Thyroid gland (tissue), 4 donors: ENCODE measurements around the gene AGR3. TPM values are rescaled to one million over a fixed set of nuclear protein-coding genes. Genes with fewer than 3 reads are reported as not detected.

Source experiments
- DNase-seq, 2 donors: peaks; one replicate each; pipeline ENCODE4 v3.0.0-alpha.2; 2019
- H3K27ac ChIP-seq, 3 donors: fragments of 200-600 bp; sonication (generic); 1 replicate in 2 of 3; 2 replicates in 1 of 3; pipeline ENCODE4 v1.5.1; 2016 to 2019; ENCODE audit warnings: mild to moderate bottlenecking in 1 of 3, moderate library complexity in 1 of 3
- H3K27me3 ChIP-seq: fragments of 200-600 bp; sonication (generic); one replicate; pipeline ENCODE4 v1.5.1; 2019
- H3K36me3 ChIP-seq, 2 donors: fragments of 200-600 bp; sonication (generic); one replicate each; pipeline ENCODE4 v1.5.1; 2016 to 2019
- H3K4me1 ChIP-seq, 2 donors: fragments of 200-600 bp; sonication (generic); one replicate each; pipeline ENCODE4 v1.5.1; 2017 to 2019
- H3K4me3 ChIP-seq, 3 donors: fragments of 200-600 bp; sonication (generic); replicated peaks in 1 of 3; 1 replicate in 2 of 3; 2 replicates in 1 of 3; pipeline ENCODE4 v1.5.1; 2016; ENCODE audit warnings: mild to moderate bottlenecking in 1 of 3
- H3K9me3 ChIP-seq: fragments of 200-600 bp; sonication (generic); one replicate; pipeline ENCODE4 v1.5.1; 2017
- CTCF ChIP-seq, 6 experiments: fragments of 200-600 bp in 3 of 6; fragments of 450-650 bp in 3 of 6; sonication (generic) in 3 of 6; IDR thresholded peaks; one replicate each; pipeline ENCODE4 v1.5.1; 2016 to 2019; ENCODE audit warnings: antibody characterized with exemption in 6 of 6, mild to moderate bottlenecking in 2 of 6, inconsistent platforms in 1 of 6, moderate library complexity in 1 of 6
- POLR2A ChIP-seq, 2 donors: fragments of 450-650 bp; IDR thresholded peaks; one replicate each; pipeline ENCODE4 v1.6.1; 2017; ENCODE audit warnings: antibody characterized with exemption in 2 of 2, mild to moderate bottlenecking in 2 of 2, moderate library complexity in 1 of 2
- WGBS, 2 donors: methylation state at CpG; one replicate each; pipeline ENCODE4 v1.1.5; 2017; 5-methylcytosine and 5-hydroxymethylcytosine counted together
- intact Hi-C: fragments of 100-400 bp; cut with DNase I; formaldehyde crosslinking; loops from one replicate; pipeline ENCODE4 v1.15.1; 2023
- total RNA-seq, 4 donors: library from RNA; depleted of rRNA; stranded (reverse); fragments of >200 nt; gene quantifications; one replicate each; pipeline ENCODE4 v1.2.3, GENCODE V29; 2016

The AGR3 gene
- total RNA-seq, 4 donors from 2014 or later, result 1.9 to 7.5 TPM; not detected in 2

GRCh38 chr7:16925609-16926008 is 43.8 kb upstream of the AGR3 start:
- Histone ChIP-seq H3K27ac (no peak overlapping the region), H3K9me3 (no peaks in the 10 kb centered on the region), H3K36me3 (no peaks in the 10 kb centered on the region), H3K27me3 (no peaks in the 10 kb centered on the region), H3K4me3 (no peak overlapping the region), H3K4me1 (peaks cover 6 to 25% of the 10 kb centered on the region in 2 donors)
- TF ChIP-seq POLR2A (IDR thresholded peaks at IDR 0.05) (no peak), CTCF (IDR thresholded peaks at IDR 0.05) (no peak)
- no peak for DNase-seq
- WGBS, 2 donors, result 79 to 83% methylated on average over 3 of the region's 3 CpGs
- intact Hi-C loops, result loop anchor here (10.0 kb wide), 2 partner anchors 59 to 379 kb away; no protein-coding TSS in a partner anchor

- intact Hi-C loops, result loop anchor here (10.0 kb wide), 2 partner anchors 62 to 382 kb away; no protein-coding TSS in a partner anchor
Observed at GRCh38 chr7:16923019-16923418, 41.2 kb upstream of the AGR3 start.

GRCh38 chr7:16921644-16922257 is 40.0 kb upstream of the AGR3 start:
- intact Hi-C loops, result loop anchor here (10.0 kb wide), 2 partner anchors 63 to 383 kb away; no protein-coding TSS in a partner anchor
- Histone ChIP-seq H3K27me3 (no peaks in the 10 kb centered on the region), H3K4me1 (peaks cover 6 to 19% of the 10 kb centered on the region in 2 donors), H3K36me3 (no peaks in the 10 kb centered on the region), H3K4me3 (no peak overlapping the region), H3K9me3 (no peaks in the 10 kb centered on the region), H3K27ac (peak overlapping the region in 1 of 3 donors; percentile 34)
- no peak for DNase-seq
- WGBS, 2 donors, result 48 to 56% methylated on average over 3 of the region's 3 CpGs
- TF ChIP-seq POLR2A (IDR thresholded peaks at IDR 0.05) (no peak), CTCF (IDR thresholded peaks at IDR 0.05) (no peak)

More at GRCh38 chr7:16923019-16923418, 41.2 kb upstream of the AGR3 start:
- no peaks in the 10 kb centered on the region for H3K27me3 ChIP-seq
- peaks cover 6 to 25% of the 10 kb centered on the region in 2 donors for H3K4me1 ChIP-seq
- TF ChIP-seq POLR2A (IDR thresholded peaks at IDR 0.05), result no peak
- no peak for TF ChIP-seq CTCF (IDR thresholded peaks at IDR 0.05)
- H3K9me3 ChIP-seq, result no peaks in the 10 kb centered on the region
- no peak overlapping the region for H3K4me3 ChIP-seq
- H3K36me3 ChIP-seq, result no peaks in the 10 kb centered on the region
- H3K27ac ChIP-seq, result no peak overlapping the region
- DNase-seq, result no peak
- WGBS, 2 donors, result 69 to 84% methylated on average over 2 of the region's 2 CpGs

GRCh38 chr7:16921151-16921550 is 39.4 kb upstream of the AGR3 start:
- DNase-seq, result no peak
- H3K27me3 ChIP-seq, result no peaks in the 10 kb centered on the region
- 86 to 90% methylated on average over 4 of the region's 4 CpGs for WGBS, 2 donors
- no peak overlapping the region for H3K4me3 ChIP-seq
- no peak overlapping the region for H3K27ac ChIP-seq
- intact Hi-C loops, result loop anchor here (10.0 kb wide), 2 partner anchors 64 to 384 kb away; no protein-coding TSS in a partner anchor
- H3K36me3 ChIP-seq, result no peaks in the 10 kb centered on the region
- peaks cover 6 to 14% of the 10 kb centered on the region in 2 donors for H3K4me1 ChIP-seq
- no peak for TF ChIP-seq CTCF (IDR thresholded peaks at IDR 0.05)
- no peak for TF ChIP-seq POLR2A (IDR thresholded peaks at IDR 0.05)
- H3K9me3 ChIP-seq, result no peaks in the 10 kb centered on the region

- peaks cover 6 to 11% of the 10 kb centered on the region in 2 donors for H3K4me1 ChIP-seq
- H3K4me3 ChIP-seq, result no peak overlapping the region
- H3K9me3 ChIP-seq, result no peaks in the 10 kb centered on the region
- no peaks in the 10 kb centered on the region for H3K36me3 ChIP-seq
- H3K27ac ChIP-seq, result no peak overlapping the region
- DNase-seq, result no peak
- no peak for TF ChIP-seq CTCF (IDR thresholded peaks at IDR 0.05)
- TF ChIP-seq POLR2A (IDR thresholded peaks at IDR 0.05), result no peak
- no peaks in the 10 kb centered on the region for H3K27me3 ChIP-seq
- intact Hi-C loops, result loop anchor here (10.0 kb wide), 1 partner anchor 115 kb away; the partner anchor contains the start of gene AGR2
Observed at GRCh38 chr7:16919440-16919839, 37.7 kb upstream of the AGR3 start.
